ENCODE measurements around the gene LSM7.

DNA sequence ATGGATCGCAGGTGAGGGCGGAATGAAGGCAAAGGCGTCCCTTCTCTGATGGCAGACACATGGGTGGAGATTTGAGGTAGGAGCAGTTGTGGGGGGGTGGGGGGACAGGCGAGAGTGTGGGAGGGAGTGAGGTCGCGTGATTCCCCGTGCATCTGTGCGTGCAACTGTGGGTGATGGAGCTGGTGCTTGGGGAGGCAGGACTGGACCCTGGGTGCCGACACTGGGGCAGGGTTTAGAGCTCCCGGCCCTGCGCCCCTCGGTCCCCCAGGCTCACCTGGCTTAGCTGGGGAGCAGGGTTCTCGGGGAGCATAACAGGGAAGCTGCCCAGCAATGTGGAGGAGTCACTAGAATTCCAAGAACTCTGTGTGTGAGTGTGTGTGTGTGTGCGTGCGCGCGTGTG is 35.0 kb upstream of the LSM7 start:
- TF ChIP-seq, protein P1, sequence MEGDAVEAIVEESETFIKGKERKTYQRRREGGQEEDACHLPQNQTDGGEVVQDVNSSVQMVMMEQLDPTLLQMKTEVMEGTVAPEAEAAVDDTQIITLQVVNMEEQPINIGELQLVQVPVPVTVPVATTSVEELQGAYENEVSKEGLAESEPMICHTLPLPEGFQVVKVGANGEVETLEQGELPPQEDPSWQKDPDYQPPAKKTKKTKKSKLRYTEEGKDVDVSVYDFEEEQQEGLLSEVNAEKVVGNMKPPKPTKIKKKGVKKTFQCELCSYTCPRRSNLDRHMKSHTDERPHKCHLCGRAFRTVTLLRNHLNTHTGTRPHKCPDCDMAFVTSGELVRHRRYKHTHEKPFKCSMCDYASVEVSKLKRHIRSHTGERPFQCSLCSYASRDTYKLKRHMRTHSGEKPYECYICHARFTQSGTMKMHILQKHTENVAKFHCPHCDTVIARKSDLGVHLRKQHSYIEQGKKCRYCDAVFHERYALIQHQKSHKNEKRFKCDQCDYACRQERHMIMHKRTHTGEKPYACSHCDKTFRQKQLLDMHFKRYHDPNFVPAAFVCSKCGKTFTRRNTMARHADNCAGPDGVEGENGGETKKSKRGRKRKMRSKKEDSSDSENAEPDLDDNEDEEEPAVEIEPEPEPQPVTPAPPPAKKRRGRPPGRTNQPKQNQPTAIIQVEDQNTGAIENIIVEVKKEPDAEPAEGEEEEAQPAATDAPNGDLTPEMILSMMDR (IDR thresholded peaks at IDR 0.05 in 2 of 3, conservative IDR thresholded peaks at IDR 0.05 in 1 of 3; ENCODE audit: insufficient read depth in 2 of 3, low read depth in 1 of 3, low read length in 3 of 3) = no peak
- TF ChIP-seq EZH2 (IDR thresholded peaks at IDR 0.05; ENCODE audit: borderline replicate concordance, low read depth, low read length) = no peak
- TF ChIP-seq SRF (CRISPR knock-in tag; IDR thresholded peaks at IDR 0.05) = no peak

Data from K562 (cell line).